ENCODE results near the gene RNASE1.

GRCh38 chr14:20807304-20808161, 4.9 kb upstream of the RNASE1 start:
- TF ChIP-seq CTCF (conservative IDR thresholded peaks at IDR 0.05; ENCODE audit: low read length) (no peak), EZH2phosphoT487 (IDR thresholded peaks at IDR 0.05; ENCODE audit: borderline replicate concordance) (no peak)
